H1 (cell line): Measurements from ENCODE around the gene SLC28A1. TPM values are rescaled to one million over a fixed set of nuclear protein-coding genes. Genes with fewer than 3 reads are reported as not detected.

Source experiments
- CTCF ChIA-PET: fragments of 300-600 bp; sonication (Branson Sonifier 250); formaldehyde crosslinking; loops from one replicate; lab custom pipeline; 2021; ENCODE audit not compliant: partially characterized antibody; lab: Charles Lee
- POLR2A ChIA-PET: fragments of 300-600 bp; sonication (Branson Sonifier 250); formaldehyde crosslinking; loops from one replicate; lab custom pipeline; 2021; ENCODE audit warnings: inconsistent platforms; ENCODE audit not compliant: partially characterized antibody; lab: Charles Lee
- DNase-seq, 2 experiments: peaks; one replicate each; pipeline versions ENCODE4 v3.0.0 to v3.0.0-alpha.2; 2010 to 2022; ENCODE audit warnings: low spot score in 2 of 2, low read depth in 1 of 2, mixed read lengths in 1 of 2
- FAIRE-seq: peaks from 2 replicates; lab custom pipeline; 2011; peaks lifted over from hg19 to GRCh38; lab: Jason Lieb, UNC
- H2AFZ ChIP-seq: 2 replicates; pipeline ENCODE4 v1.8.1; 2012; ENCODE audit warnings: low read length, inconsistent platforms
- H2AK5ac ChIP-seq: 2 replicates; pipeline ENCODE4 v1.6.1; 2013; ENCODE audit warnings: low read depth, low read length
- H2BK120ac ChIP-seq: replicated peaks from 2 replicates; pipeline ENCODE3; 2013; ENCODE audit warnings: low read depth, low read length, inconsistent platforms
- H2BK12ac ChIP-seq: 2 replicates; pipeline ENCODE4 v1.6.1; 2013; ENCODE audit warnings: low read depth, low read length
- H2BK15ac ChIP-seq: 2 replicates; pipeline ENCODE4 v1.6.1; 2013; ENCODE audit warnings: low read length
- H2BK20ac ChIP-seq: 2 replicates; pipeline ENCODE4 v1.6.1; 2013; ENCODE audit warnings: low read length
- H2BK5ac ChIP-seq: 2 replicates; pipeline ENCODE4 v1.6.1; 2013; ENCODE audit warnings: low read depth, low read length
- H3K14ac ChIP-seq: 2 replicates; pipeline ENCODE4 v1.6.1; 2013; ENCODE audit warnings: inconsistent platforms; ENCODE audit not compliant: insufficient read length
- H3K18ac ChIP-seq: 2 replicates; pipeline ENCODE4 v1.6.1; 2013; ENCODE audit warnings: low read length; ENCODE audit errors: extremely low read depth
- H3K23ac ChIP-seq: 2 replicates; pipeline ENCODE4 v1.6.1; 2013; ENCODE audit warnings: inconsistent platforms; ENCODE audit not compliant: insufficient read length
- H3K23me2 ChIP-seq: 2 replicates; pipeline ENCODE4 v1.6.1; 2013; ENCODE audit warnings: low read depth, low read length
- H3K27ac ChIP-seq: 2 replicates; pipeline ENCODE4 v1.6.1; 2011; ENCODE audit warnings: low read depth, low read length, inconsistent platforms
- H3K27me3 ChIP-seq, 4 experiments: replicated peaks in 1 of 4; 1 replicate in 1 of 4; 2 replicates in 3 of 4; pipeline versions ENCODE4 v1.6.1 to v1.8.1; 2011 to 2013; ENCODE audit warnings: low read length in 3 of 4, mild to moderate bottlenecking in 3 of 4, inconsistent platforms in 2 of 4, mixed read lengths in 2 of 4, moderate library complexity in 1 of 4; ENCODE audit not compliant: control insufficient read depth in 3 of 4, insufficient read depth in 3 of 4; ENCODE audit errors: extremely low read depth in 1 of 4
- H3K36me3 ChIP-seq, 4 experiments: 2 replicates each; pipeline versions ENCODE4 v1.6.1 to v1.8.1; 2011 to 2013; ENCODE audit warnings: mild to moderate bottlenecking in 4 of 4, low read length in 3 of 4, moderate library complexity in 2 of 4, control low read depth in 1 of 4, inconsistent platforms in 1 of 4; ENCODE audit not compliant: insufficient read depth in 4 of 4, control insufficient read depth in 2 of 4
- H3K4ac ChIP-seq: replicated peaks from 2 replicates; pipeline ENCODE3; 2013; ENCODE audit warnings: low read length, low read depth, mixed read lengths, inconsistent platforms; ENCODE audit not compliant: insufficient read length
- H3K4me1 ChIP-seq, 4 experiments: replicated peaks in 1 of 4; 1 replicate in 1 of 4; 2 replicates in 3 of 4; pipeline versions ENCODE4 v1.6.1 to v1.8.1; 2011 to 2013; ENCODE audit warnings: low read length in 3 of 4, inconsistent platforms in 2 of 4, mixed read lengths in 1 of 4; ENCODE audit not compliant: insufficient read depth in 4 of 4, control insufficient read depth in 3 of 4
- H3K4me2 ChIP-seq, 2 experiments: 2 replicates each; pipeline versions ENCODE4 v1.6.1 to v1.8.1; 2011 to 2013; ENCODE audit warnings: low read depth in 2 of 2, low read length in 2 of 2, control low read depth in 1 of 2, inconsistent platforms in 1 of 2, mild to moderate bottlenecking in 1 of 2; ENCODE audit not compliant: insufficient read depth in 1 of 2
- H3K4me3 ChIP-seq, 4 experiments: fragments of 200-600, 300-600 bp in 1 of 4; sonication (generic), shearing (Covaris generic), sonication (Bioruptor Twin) in 1 of 4; 2 replicates each; pipeline versions ENCODE4 v1.5.1 to v1.8.1; 2011 to 2016; ENCODE audit warnings: low read length in 4 of 4, low read depth in 3 of 4, control low read depth in 2 of 4, inconsistent platforms in 2 of 4, mild to moderate bottlenecking in 2 of 4, mixed read lengths in 1 of 4, moderate library complexity in 1 of 4; ENCODE audit not compliant: insufficient read depth in 2 of 4; ENCODE audit errors: extremely low read depth in 1 of 4
- H3K56ac ChIP-seq: replicated peaks from 2 replicates; pipeline ENCODE3; 2013; ENCODE audit warnings: low read depth, mild to moderate bottlenecking, mixed read lengths, low read length, inconsistent platforms; ENCODE audit not compliant: insufficient read length
- H3K79me1 ChIP-seq: 2 replicates; pipeline ENCODE4 v1.6.1; 2013; ENCODE audit warnings: low read depth, low read length, control low read depth
- H3K79me2 ChIP-seq, 2 experiments: 2 replicates each; pipeline versions ENCODE4 v1.6.1 to v1.8.1; 2012 to 2013; ENCODE audit warnings: low read length in 2 of 2, mild to moderate bottlenecking in 2 of 2, inconsistent platforms in 1 of 2; ENCODE audit not compliant: insufficient read depth in 2 of 2, control insufficient read depth in 1 of 2
- H3K9ac ChIP-seq, 4 experiments: replicated peaks in 1 of 4; 1 replicate in 1 of 4; 2 replicates in 3 of 4; pipeline versions ENCODE4 v1.6.1 to v1.8.1; 2011 to 2013; ENCODE audit warnings: low read depth in 3 of 4, low read length in 3 of 4, control low read depth in 2 of 4, mild to moderate bottlenecking in 2 of 4, moderate library complexity in 2 of 4, inconsistent platforms in 1 of 4; ENCODE audit errors: extremely low read depth in 1 of 4
- H3K9me3 ChIP-seq, 2 experiments: 2 replicates each; pipeline versions ENCODE4 v1.6.1 to v1.8.1; 2012 to 2013; ENCODE audit warnings: mild to moderate bottlenecking in 2 of 2, moderate library complexity in 2 of 2, control low read depth in 1 of 2, inconsistent platforms in 1 of 2, low read depth in 1 of 2, low read length in 1 of 2, mixed read lengths in 1 of 2; ENCODE audit not compliant: insufficient read depth in 2 of 2
- H4K20me1 ChIP-seq, 2 experiments: replicated peaks in 1 of 2; 2 replicates each; pipeline versions ENCODE3 to v1.8.1; 2011 to 2013; ENCODE audit warnings: inconsistent platforms in 2 of 2, low read length in 2 of 2, mild to moderate bottlenecking in 1 of 2; ENCODE audit not compliant: insufficient read depth in 2 of 2, control insufficient read depth in 1 of 2
- H4K5ac ChIP-seq: 2 replicates; pipeline ENCODE4 v1.6.1; 2013; ENCODE audit warnings: low read length, low read depth, mixed read lengths, inconsistent platforms; ENCODE audit not compliant: insufficient read length
- H4K8ac ChIP-seq: 2 replicates; pipeline ENCODE4 v1.8.0; 2013; ENCODE audit warnings: mild to moderate bottlenecking, moderate library complexity, low read length, inconsistent platforms; ENCODE audit not compliant: insufficient read depth; ENCODE audit errors: extremely low read depth
- H4K91ac ChIP-seq: replicated peaks from 2 replicates; pipeline ENCODE3; 2013; ENCODE audit warnings: low read length, mixed read lengths, inconsistent platforms; ENCODE audit not compliant: insufficient read length
- ASH2L ChIP-seq: fragments of 200-600, 300-600 bp; sonication (generic); IDR thresholded peaks from one replicate; pipeline ENCODE4 v1.7.1; 2017; ENCODE audit warnings: low read length
- CBX5 ChIP-seq: fragments of 300-800, 300-1000 bp; sonication (generic); IDR thresholded peaks from 2 replicates; pipeline ENCODE4 v1.7.1; 2016; ENCODE audit warnings: antibody characterized with exemption, low read length, low read depth
- CHD2 ChIP-seq: IDR thresholded peaks from 2 replicates; pipeline ENCODE4 v1.6.1; 2012; ENCODE audit warnings: low read length, improper control_type of control experiment
- JUND ChIP-seq: IDR thresholded peaks from 2 replicates; pipeline ENCODE4 v1.6.1; 2011; ENCODE audit warnings: mild to moderate bottlenecking, improper control_type of control experiment, low read length
- RFX5 ChIP-seq: IDR thresholded peaks from 2 replicates; pipeline ENCODE4 v1.6.1; 2011; ENCODE audit warnings: low read depth, low read length, improper control_type of control experiment, borderline replicate concordance
- USF2 ChIP-seq: IDR thresholded peaks from 2 replicates; pipeline ENCODE4 v1.6.1; 2011; ENCODE audit warnings: low read length, improper control_type of control experiment
- WGBS, 2 experiments: shearing (Covaris generic) in 1 of 2; methylation state at CpG; one replicate each; pipeline versions ENCODE4 v1.1.6 to v1.1.7; 2013 to 2015; ENCODE audit warnings: low lambda C conversion rate in 2 of 2, mixed read lengths in 2 of 2, inconsistent platforms in 1 of 2, low coverage in 1 of 2, missing lambda C conversion rate in 1 of 2; ENCODE audit not compliant: insufficient replicate concordance in 2 of 2, insufficient coverage in 1 of 2, insufficient read length in 1 of 2; ENCODE audit errors: extremely low coverage in 1 of 2, missing lambda C conversion rate in 1 of 2; 5-methylcytosine and 5-hydroxymethylcytosine counted together
- polyA plus RNA-seq, 7 experiments: library from polyadenylated mRNA; depleted of rRNA in 3 of 7; stranded (reverse) in 5 of 7; unstranded in 2 of 7; fragments of >200 nt in 5 of 7; fragments of 200-250 nt in 2 of 7; gene quantifications; 1 replicate in 5 of 7; 2 replicates in 1 of 7; 4 replicates in 1 of 7; pipeline versions ENCODE4 v1.2.1 to v1.2.3, GENCODE V29; 2011 to 2013; ENCODE audit warnings: missing spikeins in 2 of 7, mixed read lengths in 2 of 7
- total RNA-seq: library from RNA; stranded (reverse); fragmentation: NEBNext Ultra II Directional; extraction: Animal tissue kit (Norgen Biotek cat#: 25700); gene quantifications from 2 replicates; pipeline ENCODE4 v1.2.1, GENCODE V29; 2021

The SLC28A1 gene
- total and polyA plus RNA-seq, 2 of the 8 experiments (the other 6 are each of a cell fraction or from before 2014, with no cell fraction given), result 0.09 TPM; not detected in 1

GRCh38 chr15:84856731-84857417 lies 27.6 kb upstream of the SLC28A1 start:
- Histone ChIP-seq H3K4me3 (no peak overlapping the region), H3K79me2 (no peaks in the 10 kb centered on the region), H3K4ac (no peak overlapping the region), H4K91ac (no peak overlapping the region), H3K9ac (no peak overlapping the region), H2BK12ac (no peak overlapping the region), H3K23me2 (no peaks in the 10 kb centered on the region), H2BK15ac (no peak overlapping the region), H3K4me1 (no peaks in the 10 kb centered on the region), H4K20me1 (no peaks in the 10 kb centered on the region), H3K9me3 (no peaks in the 10 kb centered on the region), H4K8ac (no peak overlapping the region), H3K23ac (no peak overlapping the region), H3K27ac (no peak overlapping the region), H2BK5ac (no peak overlapping the region), H3K56ac (no peak overlapping the region), H2BK120ac (no peak overlapping the region), H3K14ac (no peak overlapping the region), H2AK5ac (no peak overlapping the region), H3K79me1 (no peaks in the 10 kb centered on the region), H3K4me2 (no peak overlapping the region), H2BK20ac (no peak overlapping the region), H3K36me3 (peaks cover 0 to 3% (median 0%) of the 10 kb centered on the region in 4 experiments; a peak in 2 of 8 replicates), H3K27me3 (no peaks in the 10 kb centered on the region), H3K18ac (no peak overlapping the region), H2AFZ (no peak overlapping the region), H4K5ac (no peak overlapping the region)
- DNase-seq (no peak), FAIRE-seq (no peak)
- 92% methylated on average over 16 of the region's 16 CpGs; no CpG with 5 or more reads in 1 of the 2 experiments for WGBS, 2 experiments
- ChIA-PET CTCF (interaction anchor here (1.2 to 1.5 kb wide), 2 partner anchors 13 to 71 kb away, joined by 3 to 4 read pairs; no protein-coding TSS in a partner anchor), POLR2A (interaction anchor here (1.4 kb wide), 1 partner anchor 16 kb away, joined by 4 read pairs; no protein-coding TSS in a partner anchor)
- no peak for TF ChIP-seq RFX5
- TF ChIP-seq JUND, result no peak
- TF ChIP-seq USF2, result no peak
- no peak for TF ChIP-seq CBX5
- TF ChIP-seq ASH2L, result no peak
- no peak for TF ChIP-seq CHD2
